PFSK-1 (cell line): ENCODE measurements around the gene WDPCP.

ENCODE experiments used
- FOXP2 ChIP-seq: optimal IDR thresholded peaks from 2 replicates; pipeline ENCODE3; 2011; ENCODE audit warnings: borderline replicate concordance, control low read depth, inconsistent platforms; ENCODE audit not compliant: insufficient read depth; ENCODE audit errors: extremely low read length, extremely low read depth
- POLR2AphosphoS5 ChIP-seq: IDR thresholded peaks from 2 replicates; pipeline ENCODE4 v1.6.1; 2012; ENCODE audit warnings: low read depth, mild to moderate bottlenecking, control low read depth, low read length, moderate library complexity
- REST ChIP-seq, 2 experiments: IDR thresholded peaks; 2 replicates each; pipeline versions ENCODE4 v1.6.1 to v1.8.0; 2011 to 2012; ENCODE audit warnings: low read depth in 2 of 2, low read length in 2 of 2, control low read depth in 1 of 2, inconsistent platforms in 1 of 2, mild to moderate bottlenecking in 1 of 2, moderate library complexity in 1 of 2; ENCODE audit not compliant: insufficient read depth in 1 of 2
- TAF1 ChIP-seq: IDR thresholded peaks from 2 replicates; pipeline ENCODE4 v1.6.1; 2012; ENCODE audit warnings: low read length, control low read depth, borderline replicate concordance; ENCODE audit not compliant: insufficient read depth

- TF ChIP-seq REST (IDR thresholded peaks at IDR 0.05; ENCODE audit: insufficient read depth in 1 of 2, low read depth in 2 of 2, low read length in 2 of 2) = no peak
- no peak for TF ChIP-seq POLR2AphosphoS5
- no peak for TF ChIP-seq TAF1
- TF ChIP-seq FOXP2 = no peak
Observed at GRCh38 chr2:63283273-63283672, 305.0 kb downstream of the WDPCP start.
